MM.1S (cell line): Measurements from ENCODE around the gene KYNU.
"Not testable (repeated sequence)": the region's sequence is repeated elsewhere in the genome, so short reads cannot be mapped to it uniquely, and the experiment has no call there.

Source experiments
- DNase-seq: peaks from one replicate; pipeline ENCODE4 v3.0.0-alpha.2; 2015
- H2AFZ ChIP-seq: fragments of 300-600 bp; sonication (generic); 2 replicates; pipeline ENCODE4 v1.6.0; 2016; ENCODE audit warnings: antibody characterized with exemption, low read length
- H3F3A ChIP-seq: fragments of 300-600 bp; sonication (generic); 2 replicates; pipeline ENCODE4 v1.6.1; 2016; ENCODE audit warnings: mild to moderate bottlenecking, antibody characterized with exemption, low read length, moderate library complexity, mixed read lengths; ENCODE audit not compliant: insufficient read depth
- H3K27ac ChIP-seq: fragments of 300-600 bp; sonication (generic); 2 replicates; pipeline ENCODE4 v1.5.1; 2016; ENCODE audit warnings: mild to moderate bottlenecking, low read length
- H3K27me3 ChIP-seq: fragments of 300-600 bp; sonication (generic); replicated peaks from 2 replicates; pipeline ENCODE4 v1.6.0; 2016; ENCODE audit warnings: low read length; ENCODE audit not compliant: insufficient read depth
- H3K36me3 ChIP-seq: fragments of 300-600 bp; sonication (generic); replicated peaks from 2 replicates; pipeline ENCODE4 v1.6.1; 2016; ENCODE audit warnings: mild to moderate bottlenecking, low read length, mixed read lengths; ENCODE audit not compliant: insufficient read depth
- H3K4me1 ChIP-seq: fragments of 300-600 bp; sonication (generic); 2 replicates; pipeline ENCODE4 v1.6.1; 2016; ENCODE audit warnings: low read length, mixed read lengths
- H3K4me2 ChIP-seq: fragments of 300-600 bp; sonication (generic); 2 replicates; pipeline ENCODE4 v1.6.0; 2016; ENCODE audit warnings: low read depth, low read length
- H3K4me3 ChIP-seq: fragments of 300-600 bp; sonication (generic); 2 replicates; pipeline ENCODE4 v1.5.1; 2016; ENCODE audit warnings: low read length, mixed read lengths
- H3K79me2 ChIP-seq: fragments of 300-600 bp; sonication (generic); 2 replicates; pipeline ENCODE4 v1.6.1; 2016; ENCODE audit warnings: mixed run types, low read length, mixed read lengths
- H3K9ac ChIP-seq: fragments of 300-600 bp; sonication (generic); 2 replicates; pipeline ENCODE4 v1.6.1; 2016; ENCODE audit warnings: low read length, mixed read lengths
- H3K9me2 ChIP-seq: fragments of 300-600 bp; sonication (generic); replicated peaks from 2 replicates; pipeline ENCODE4 v1.6.1; 2016; ENCODE audit warnings: mild to moderate bottlenecking, low read length, mixed read lengths; ENCODE audit not compliant: insufficient read depth
- H3K9me3 ChIP-seq: fragments of 300-600 bp; sonication (generic); replicated peaks from 2 replicates; pipeline ENCODE4 v1.6.1; 2016; ENCODE audit warnings: mild to moderate bottlenecking, low read length, mixed read lengths; ENCODE audit not compliant: insufficient read depth
- H4K20me1 ChIP-seq: fragments of 300-600 bp; sonication (generic); 2 replicates; pipeline ENCODE4 v1.6.1; 2016; ENCODE audit warnings: mild to moderate bottlenecking, low read length, moderate library complexity, mixed read lengths; ENCODE audit not compliant: insufficient read depth
- EZH2 ChIP-seq: fragments of 300-600 bp; sonication (generic); optimal IDR thresholded peaks from 2 replicates; pipeline ENCODE3; 2017; ENCODE audit warnings: low read depth, mild to moderate bottlenecking, antibody characterized with exemption, low read length, mixed read lengths
- EZH2phosphoT487 ChIP-seq: fragments of 300-600 bp; sonication (generic); IDR thresholded peaks from 2 replicates; pipeline ENCODE4 v1.6.1; 2018; ENCODE audit warnings: antibody characterized with exemption, low read length
- TF ChIP-seq, protein P1 (sequence below): fragments of 300-600 bp; sonication (generic); IDR thresholded peaks from 2 replicates; pipeline ENCODE4 v1.5.1; 2016; ENCODE audit warnings: antibody characterized with exemption, low read length, mixed read lengths

The KYNU gene

DNA sequence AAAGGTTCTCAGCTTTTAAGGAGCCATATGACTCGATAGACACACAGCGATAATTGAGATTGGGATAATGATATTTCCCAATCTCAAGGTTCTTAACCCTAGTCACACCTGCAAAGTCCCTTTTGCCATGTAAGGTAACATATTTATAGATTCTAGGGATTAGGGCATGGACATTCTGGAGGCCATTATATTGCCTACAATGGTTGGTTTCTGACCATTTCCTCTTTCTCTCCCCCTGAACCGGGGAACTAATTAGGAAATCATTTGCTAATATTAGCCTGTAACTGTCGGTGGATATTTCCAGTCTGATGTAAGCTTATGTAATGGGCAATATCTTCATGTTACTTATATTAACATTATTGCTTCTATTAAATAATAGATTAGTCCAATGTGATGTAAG lies 210.9 kb downstream of the KYNU start:
- Histone ChIP-seq H3K4me3 (no peak overlapping the region), H3K9me2 (no peaks in the 10 kb centered on the region), H3K4me2 (no peak overlapping the region), H3K27ac (no peak overlapping the region), H3K79me2 (no peaks in the 10 kb centered on the region), H2AFZ (no peak overlapping the region), H3K36me3 (no peaks in the 10 kb centered on the region), H3K9ac (no peak overlapping the region), H4K20me1 (no peaks in the 10 kb centered on the region), H3K4me1 (peaks cover 5% of the 10 kb centered on the region; the same call in 1 of the 2 replicates), H3F3A (no peaks in the 10 kb centered on the region), H3K9me3 (no peaks in the 10 kb centered on the region), H3K27me3 (no peaks in the 10 kb centered on the region)
- TF ChIP-seq EZH2: no peak
- TF ChIP-seq EZH2phosphoT487: no peak
- TF ChIP-seq, protein P1, sequence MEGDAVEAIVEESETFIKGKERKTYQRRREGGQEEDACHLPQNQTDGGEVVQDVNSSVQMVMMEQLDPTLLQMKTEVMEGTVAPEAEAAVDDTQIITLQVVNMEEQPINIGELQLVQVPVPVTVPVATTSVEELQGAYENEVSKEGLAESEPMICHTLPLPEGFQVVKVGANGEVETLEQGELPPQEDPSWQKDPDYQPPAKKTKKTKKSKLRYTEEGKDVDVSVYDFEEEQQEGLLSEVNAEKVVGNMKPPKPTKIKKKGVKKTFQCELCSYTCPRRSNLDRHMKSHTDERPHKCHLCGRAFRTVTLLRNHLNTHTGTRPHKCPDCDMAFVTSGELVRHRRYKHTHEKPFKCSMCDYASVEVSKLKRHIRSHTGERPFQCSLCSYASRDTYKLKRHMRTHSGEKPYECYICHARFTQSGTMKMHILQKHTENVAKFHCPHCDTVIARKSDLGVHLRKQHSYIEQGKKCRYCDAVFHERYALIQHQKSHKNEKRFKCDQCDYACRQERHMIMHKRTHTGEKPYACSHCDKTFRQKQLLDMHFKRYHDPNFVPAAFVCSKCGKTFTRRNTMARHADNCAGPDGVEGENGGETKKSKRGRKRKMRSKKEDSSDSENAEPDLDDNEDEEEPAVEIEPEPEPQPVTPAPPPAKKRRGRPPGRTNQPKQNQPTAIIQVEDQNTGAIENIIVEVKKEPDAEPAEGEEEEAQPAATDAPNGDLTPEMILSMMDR: no peak
- no peak for DNase-seq

DNA sequence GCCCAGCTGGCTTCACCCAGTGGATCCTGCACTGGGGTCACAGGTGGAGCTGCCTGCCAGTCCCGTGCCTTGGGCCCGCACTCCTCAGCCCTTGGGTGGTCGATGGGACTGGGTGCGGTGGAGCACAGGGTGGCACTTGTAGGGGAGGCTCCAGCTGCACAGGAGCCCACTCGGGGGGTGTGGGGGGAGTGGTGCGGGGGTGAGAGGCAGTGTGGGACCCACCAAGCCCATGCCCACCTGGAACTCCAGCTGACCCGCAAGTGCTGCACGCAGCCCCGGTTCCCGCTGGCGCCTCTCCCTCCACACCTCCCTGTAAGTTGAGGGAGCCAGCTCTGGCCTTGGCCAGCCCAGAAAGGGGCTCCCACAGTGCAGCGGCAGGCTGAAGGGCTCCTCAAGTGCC lies 212.1 kb downstream of the KYNU start:
- H3K9ac ChIP-seq, H3K36me3 ChIP-seq, H3K79me2 ChIP-seq, H3K9me2 ChIP-seq, H4K20me1 ChIP-seq, DNase-seq, H3K9me3 ChIP-seq, H3K27ac ChIP-seq, H3K27me3 ChIP-seq, H3K4me1 ChIP-seq, H2AFZ ChIP-seq, H3F3A ChIP-seq, H3K4me3 ChIP-seq, H3K4me2 ChIP-seq: not testable (repeated sequence)
